ENCODE results near the gene MMP27.

Gene MMP27

DNA sequence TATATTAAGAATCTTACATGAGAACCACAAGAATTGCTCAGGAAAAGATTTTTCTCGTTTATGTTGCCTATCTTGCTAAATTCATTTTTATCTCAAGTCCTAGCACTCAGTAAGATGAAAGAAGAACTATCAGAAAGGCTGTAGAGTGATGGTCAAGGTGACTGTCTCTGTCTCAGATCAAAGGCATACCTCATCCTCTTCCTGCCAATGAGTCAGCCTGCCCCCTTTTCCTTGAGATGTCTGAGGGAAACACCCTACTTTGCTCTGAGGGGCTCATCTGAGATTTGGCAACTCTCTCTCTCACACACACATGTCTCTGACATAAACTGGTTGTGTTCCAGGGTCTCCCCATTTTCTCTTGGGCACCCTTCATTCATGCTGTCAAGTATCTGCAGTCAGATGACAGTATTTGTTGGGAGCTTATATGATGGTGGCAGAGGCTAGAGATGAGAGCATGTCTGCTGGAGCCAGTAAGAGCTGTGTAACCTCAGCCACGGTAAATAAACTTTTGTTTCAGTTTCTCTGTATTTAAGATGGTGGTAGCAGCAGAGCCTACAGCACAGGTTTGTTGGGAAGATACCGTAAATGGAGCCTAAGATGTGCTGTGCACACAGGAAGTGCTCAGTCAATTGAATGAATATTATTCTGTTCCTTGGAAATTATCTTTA lies 1.6 kb downstream of the MMP27 start:
- DNase-seq, result no peak

GRCh38 chr11:102695201-102695600 lies 10.4 kb downstream of the MMP27 start:
- no peak for DNase-seq

DNA sequence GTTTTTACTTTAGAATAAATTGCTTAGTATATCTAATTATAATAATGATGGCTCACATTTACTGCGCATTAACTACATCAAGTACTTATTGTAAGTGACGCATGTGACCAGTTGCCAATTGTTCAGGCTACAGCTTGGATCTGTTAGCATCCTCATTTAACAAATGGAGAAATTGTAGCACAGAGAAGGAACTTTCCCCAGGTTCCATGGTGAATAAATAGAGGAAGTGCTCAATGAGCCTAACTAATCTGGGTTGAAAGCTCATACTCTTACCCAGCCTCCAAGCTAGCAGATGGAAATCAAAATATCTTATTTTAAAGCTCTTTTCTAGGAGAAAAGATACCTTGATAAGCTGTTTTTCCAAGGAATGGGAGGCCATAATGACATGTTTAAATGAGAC lies 19.8 kb downstream of the MMP27 start:
- no peak for DNase-seq

- no peak for DNase-seq
These were observed 20.2 kb downstream of the MMP27 start for GRCh38 chr11:102685338-102685737.

GRCh38 chr11:102683277-102683676 lies 22.3 kb downstream of the MMP27 start:
- DNase-seq, result no peak

GRCh38 chr11:102680945-102681344 lies 24.6 kb downstream of the MMP27 start:
- DNase-seq, result no peak

- no peak for DNase-seq
These were observed 27.5 kb downstream of the MMP27 start for GRCh38 chr11:102678022-102678421.

GRCh38 chr11:102676084-102676483 lies 29.5 kb downstream of the MMP27 start:
- no peak for DNase-seq

- no peak for DNase-seq
These were observed 35.9 kb downstream of the MMP27 start for GRCh38 chr11:102669664-102670063.

DNA sequence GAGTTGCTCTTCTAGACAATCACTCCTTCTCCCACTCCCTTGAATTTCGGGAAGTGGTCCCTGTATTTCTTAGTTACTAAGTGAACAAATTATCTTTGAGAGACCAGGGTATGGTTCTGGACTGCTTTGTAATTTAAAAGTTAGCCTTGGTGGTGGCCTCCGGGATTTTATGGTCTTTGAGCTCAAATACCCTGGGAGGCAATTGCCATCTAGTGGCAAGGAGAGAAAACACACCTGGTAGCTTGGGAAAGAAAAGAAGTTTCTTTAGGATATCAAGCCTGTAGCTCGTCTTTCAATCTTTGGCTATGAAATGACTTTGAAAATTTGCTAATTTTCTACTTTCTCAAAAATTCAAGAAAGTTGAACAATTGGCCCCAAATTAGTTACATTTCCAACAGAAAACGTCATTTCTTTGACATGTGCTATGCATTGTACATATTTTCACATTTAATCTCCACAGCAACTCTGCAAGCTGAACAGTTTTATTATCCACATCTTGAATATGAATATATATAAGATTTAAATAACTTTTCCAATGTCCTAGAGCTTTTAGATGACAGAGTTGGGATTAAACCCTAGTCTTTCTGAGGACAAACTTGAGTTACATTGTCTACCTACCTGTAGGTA lies 39.1 kb downstream of the MMP27 start:
- peak in 2 of 6 experiments; percentile 35 to 43 for DNase-seq

GRCh38 chr11:102664001-102664752 lies 41.4 kb downstream of the MMP27 start:
- peak in 1 of 6 experiments; percentile 2 for DNase-seq

DNA sequence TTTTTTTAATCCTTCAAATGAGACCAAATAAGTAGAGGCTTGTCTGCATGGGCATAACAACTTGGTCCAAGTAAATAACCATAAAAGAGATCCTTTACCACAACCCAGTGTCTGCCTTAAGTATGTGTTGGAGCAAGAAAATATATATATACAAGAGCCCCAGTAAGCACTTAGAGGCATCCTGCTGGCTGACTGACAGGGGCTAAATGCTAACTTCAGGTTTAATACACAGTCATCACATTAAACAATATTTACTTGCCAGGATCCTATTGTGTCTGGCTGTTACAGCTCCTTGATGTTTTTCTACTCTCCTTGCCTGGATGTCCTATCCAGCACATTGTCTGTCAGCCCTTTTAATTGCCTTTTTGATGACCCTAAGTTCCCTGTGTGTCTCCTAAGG lies 43.0 kb downstream of the MMP27 start:
- no peak for DNase-seq

DNA sequence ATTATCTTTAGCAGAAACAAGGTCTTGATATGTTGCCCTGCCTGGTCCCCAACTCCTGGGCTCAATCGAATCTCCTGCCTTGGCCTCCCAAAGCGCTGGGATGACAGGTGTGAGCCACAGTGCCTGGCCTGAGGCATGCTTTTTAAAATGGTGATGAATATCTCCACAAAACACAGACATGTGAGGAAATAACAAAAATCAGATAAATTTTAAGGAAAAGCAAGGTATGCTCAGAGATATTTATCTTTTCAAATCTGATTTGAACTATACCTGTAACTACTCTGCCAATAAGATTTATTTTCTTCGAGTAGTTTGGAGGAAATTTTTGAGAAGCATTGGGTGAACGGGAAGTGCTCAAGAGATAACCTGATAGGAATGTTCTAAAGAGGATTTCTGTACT lies 44.5 kb downstream of the MMP27 start:
- no peak for DNase-seq

DNA sequence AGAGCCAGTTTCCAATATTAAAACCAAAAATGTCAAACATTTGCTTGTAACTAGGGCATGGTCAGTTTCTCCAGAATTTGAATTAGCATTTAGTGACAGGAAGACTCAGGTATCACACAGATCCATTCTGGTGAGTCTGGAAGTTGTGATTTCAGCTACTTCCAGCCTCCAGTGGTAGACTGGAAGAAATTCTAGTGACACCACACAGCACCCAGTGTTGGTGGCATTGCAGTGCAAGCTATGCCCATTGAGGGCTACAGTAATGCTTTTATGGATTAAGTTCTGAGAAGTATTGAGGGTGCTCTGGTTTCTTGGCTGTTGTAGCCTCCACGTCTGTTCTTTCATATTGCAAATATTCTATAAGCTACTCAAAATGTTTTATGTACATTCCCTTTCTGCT lies 49.0 kb downstream of the MMP27 start:
- no peak for DNase-seq

GRCh38 chr11:102655547-102655946 lies 50.0 kb downstream of the MMP27 start:
- no peak for DNase-seq

DNA sequence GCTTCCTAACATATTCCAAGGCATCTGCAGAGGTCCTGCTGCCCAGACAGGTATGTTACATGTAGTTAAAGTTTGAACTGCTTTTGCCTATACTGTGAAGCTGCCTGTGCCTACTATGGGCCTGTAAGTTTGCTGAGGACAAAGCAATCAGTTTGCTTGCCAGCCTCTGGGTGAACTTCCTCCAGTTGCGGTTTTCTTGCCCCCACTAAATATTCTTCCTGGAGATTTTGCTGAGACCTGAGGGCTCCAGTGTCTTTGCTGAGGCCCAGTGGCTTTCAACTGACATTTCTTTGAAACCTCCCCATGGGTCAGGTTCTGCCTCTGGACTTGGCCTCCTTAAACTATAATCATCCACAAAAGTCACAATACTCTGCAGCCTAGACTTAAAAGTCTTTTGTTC lies 50.8 kb downstream of the MMP27 start:
- no peak for DNase-seq

GRCh38 chr11:102653744-102654291 lies 51.8 kb downstream of the MMP27 start:
- no peak for DNase-seq

DNA sequence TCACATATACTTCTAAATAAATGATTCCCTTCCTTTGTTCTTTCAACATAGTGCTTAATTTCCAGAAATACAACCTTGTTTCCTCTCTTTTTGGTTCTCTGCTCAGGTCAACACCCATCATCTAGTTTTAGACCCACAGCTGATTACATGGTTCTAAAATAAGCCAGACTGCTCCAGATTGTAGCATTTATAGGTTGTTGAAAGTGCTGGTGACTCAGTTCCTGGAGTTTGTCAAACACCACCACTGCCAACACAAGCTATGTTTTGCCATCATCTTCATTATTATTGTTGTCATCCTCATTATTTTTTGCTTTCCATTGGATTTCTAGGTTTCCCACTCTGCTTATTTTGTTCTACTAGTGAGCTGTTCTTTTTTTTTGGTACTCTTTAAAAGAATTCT lies 58.1 kb downstream of the MMP27 start:
- DNase-seq, result no peak

- DNase-seq, result no peak
These were observed 61.6 kb downstream of the MMP27 start for GRCh38 chr11:102643941-102644340.
